A673 (cell line): ENCODE measurements around the gene PIP5K1A.

Experiments used
- CTCF ChIP-seq: fragments of 300-800, 200-600 bp; sonication (generic); conservative IDR thresholded peaks from 2 replicates; pipeline ENCODE4 v1.5.1; 2017; ENCODE audit warnings: low read depth, mild to moderate bottlenecking, antibody characterized with exemption, low read length, moderate library complexity, mixed read lengths
- EZH2 ChIP-seq: fragments of 200-600 bp; sonication (generic); IDR thresholded peaks from 2 replicates; pipeline ENCODE4 v1.6.1; 2017; ENCODE audit warnings: borderline replicate concordance, low read depth, mild to moderate bottlenecking, mixed read lengths, antibody characterized with exemption, low read length; ENCODE audit not compliant: poor library complexity, severe bottlenecking

- TF ChIP-seq CTCF: no peak
- no peak for TF ChIP-seq EZH2
These were observed 48.4 kb downstream of the PIP5K1A start for GRCh38 chr1:151246786-151247185.
